HG03280 (cell line): Measurements from ENCODE around the gene PTGIS.

Experiments
- ATAC-seq: cut with Tn5 transposase; IDR thresholded peaks from one replicate; pipeline ENCODE4 v1.9.1; 2021; ENCODE audit warnings: mild to moderate bottlenecking, moderate library complexity; ENCODE audit not compliant: unreplicated experiment

PTGIS gene

DNA sequence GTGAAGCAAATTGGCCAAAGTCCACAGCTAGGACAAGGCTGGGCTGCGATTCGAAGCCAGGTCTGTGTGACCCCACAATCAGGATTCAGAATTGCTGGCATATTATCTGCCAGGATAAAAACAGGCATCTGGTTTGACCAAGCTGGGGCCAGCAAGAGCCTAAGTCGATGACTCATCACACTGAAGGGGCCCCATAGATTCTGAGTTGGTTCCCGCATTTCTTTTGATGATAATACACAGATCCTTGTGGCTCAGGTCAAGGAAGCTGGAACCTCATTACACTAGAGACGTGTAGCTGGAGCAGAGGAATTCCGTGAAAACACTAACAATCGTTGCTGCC, 92.0 kb downstream of the PTGIS start:
- ATAC-seq: no peak

DNA sequence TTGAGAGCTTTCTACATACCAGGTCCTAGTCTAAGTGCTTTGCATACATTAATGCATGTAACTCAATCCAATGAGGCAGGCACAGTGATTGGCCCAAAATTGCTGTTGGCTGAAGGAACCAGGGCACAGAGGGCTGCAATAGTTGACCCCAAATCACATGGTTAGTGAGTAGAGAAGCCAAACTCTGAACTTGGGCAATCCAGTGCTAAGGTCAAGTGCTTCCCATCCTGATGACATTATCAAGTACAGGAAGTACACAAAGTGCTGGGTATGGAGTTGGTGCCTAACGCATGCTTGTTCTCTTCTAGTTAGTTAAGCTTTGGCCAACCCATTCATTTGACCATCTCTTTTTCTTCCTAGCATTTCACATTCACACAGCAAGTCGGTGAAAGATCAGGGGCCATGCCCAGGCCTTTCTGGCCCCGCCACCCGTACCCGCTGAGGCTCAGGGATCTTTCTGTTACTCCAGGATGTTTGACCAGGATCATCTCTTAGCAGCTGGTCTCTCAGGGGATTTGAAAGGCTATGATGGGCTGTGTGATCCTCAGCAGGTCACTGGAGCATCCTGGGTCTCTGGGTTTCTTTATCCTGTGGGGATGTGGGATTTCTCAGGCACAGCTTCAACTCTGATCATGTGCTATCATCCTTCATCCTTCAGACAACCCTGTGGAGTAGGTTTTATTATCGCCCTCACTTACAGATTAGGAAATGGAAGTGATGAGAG, 92.5 kb downstream of the PTGIS start:
- ATAC-seq: no peak

DNA sequence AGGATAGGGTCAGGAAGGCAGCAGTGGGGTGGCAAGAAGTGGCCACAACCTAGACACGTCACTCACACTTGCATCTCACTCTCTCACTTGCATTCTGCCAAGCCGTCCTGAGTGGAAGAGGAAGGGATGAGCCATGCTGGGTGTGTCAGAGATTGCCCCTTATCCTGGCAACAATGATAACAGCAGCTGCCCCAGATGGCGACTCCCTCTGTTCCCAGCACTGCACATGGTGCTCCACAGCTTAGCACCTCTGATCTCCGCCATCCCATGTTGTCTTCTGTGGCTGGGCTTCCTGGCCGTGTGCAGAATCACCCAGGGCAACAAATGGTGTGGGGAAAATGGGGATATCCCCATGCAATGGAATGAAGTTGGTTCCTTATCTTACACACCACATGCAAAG, 96.5 kb downstream of the PTGIS start:
- ATAC-seq: no peak

DNA sequence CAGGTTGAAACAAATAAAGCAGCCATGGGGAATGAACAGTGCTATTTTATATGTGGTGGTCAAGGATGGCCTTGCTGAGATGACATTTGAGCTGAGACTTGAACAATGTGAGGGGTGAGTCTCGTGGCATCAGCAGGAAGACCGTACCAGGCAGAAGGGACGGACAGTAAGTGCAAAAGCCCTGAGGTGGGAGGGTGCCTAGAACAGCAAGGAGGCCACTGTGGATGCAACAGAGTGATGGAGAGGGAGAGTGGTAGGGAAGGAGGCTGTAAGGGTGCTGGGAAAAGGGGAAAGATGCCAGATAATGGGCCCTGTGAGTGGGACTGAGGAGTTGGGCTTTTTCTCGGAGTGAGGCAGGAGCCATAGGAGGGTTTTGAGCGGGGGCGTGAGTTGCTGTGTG, 97.0 kb downstream of the PTGIS start:
- no peak for ATAC-seq

GRCh38 chr20:49469060-49469459, 98.9 kb downstream of the PTGIS start:
- no peak for ATAC-seq

- ATAC-seq: no peak
Observed at GRCh38 chr20:49468412-49468811, 99.5 kb downstream of the PTGIS start.

GRCh38 chr20:49466114-49466912, 101.6 kb downstream of the PTGIS start:
- no peak for ATAC-seq

GRCh38 chr20:49464556-49464955, 103.4 kb downstream of the PTGIS start:
- ATAC-seq: no peak

- no peak for ATAC-seq
Observed at GRCh38 chr20:49462626-49463025, 105.3 kb downstream of the PTGIS start.

DNA sequence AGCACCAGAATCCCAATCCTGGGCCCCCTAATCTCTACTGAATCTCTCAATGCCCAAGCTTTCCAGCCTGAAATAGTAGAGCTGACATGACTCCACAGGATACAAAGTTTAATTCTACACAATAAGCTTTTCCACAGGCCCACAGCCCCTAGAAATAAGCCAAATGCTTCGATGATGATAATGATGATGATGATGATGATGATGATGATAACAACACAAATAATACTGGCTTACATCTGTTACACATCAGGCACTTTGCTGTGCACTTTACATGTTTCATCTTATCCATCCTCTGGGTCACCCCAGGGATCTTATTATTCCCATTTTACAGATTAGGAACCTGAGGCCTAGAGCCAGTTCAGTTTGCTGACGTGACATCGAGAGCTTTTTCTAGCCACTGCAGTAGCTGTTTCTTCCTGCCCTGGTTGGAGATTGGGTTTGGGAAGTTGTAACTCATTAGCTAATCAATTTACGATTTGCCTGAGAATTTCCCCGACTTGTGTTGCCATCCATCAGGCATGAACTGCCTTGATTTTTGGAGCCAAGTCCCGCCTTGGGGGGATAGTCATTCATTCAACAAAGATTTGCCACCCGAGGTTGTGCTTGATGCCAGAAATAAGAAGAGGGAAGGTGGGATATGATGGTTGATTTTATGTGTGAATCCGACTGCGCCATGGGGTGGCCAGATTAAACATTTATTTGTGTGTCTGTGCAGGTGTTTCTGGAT, 105.9 kb downstream of the PTGIS start:
- ATAC-seq: no peak

GRCh38 chr20:49460916-49461315, 107.0 kb downstream of the PTGIS start:
- no peak for ATAC-seq

DNA sequence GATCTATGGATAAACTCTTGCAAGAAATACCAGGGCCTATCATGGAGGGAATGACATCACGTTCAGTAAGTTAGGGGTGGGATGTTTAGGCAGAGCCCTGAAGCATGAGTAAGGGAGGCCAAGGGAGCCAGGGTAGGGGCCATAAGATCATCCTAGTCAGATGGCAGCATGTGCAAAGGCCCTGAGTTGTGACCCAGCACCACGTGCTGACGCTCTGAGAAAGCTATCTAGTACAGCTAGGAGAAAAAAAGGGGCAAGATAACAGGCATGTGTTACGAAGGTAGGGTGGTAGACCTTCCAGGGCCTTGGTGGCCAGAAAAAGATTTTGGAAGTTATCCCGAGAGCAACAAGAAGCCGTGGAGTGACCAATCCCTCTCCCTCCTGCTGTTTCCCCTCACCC, 107.8 kb downstream of the PTGIS start:
- no peak for ATAC-seq

DNA sequence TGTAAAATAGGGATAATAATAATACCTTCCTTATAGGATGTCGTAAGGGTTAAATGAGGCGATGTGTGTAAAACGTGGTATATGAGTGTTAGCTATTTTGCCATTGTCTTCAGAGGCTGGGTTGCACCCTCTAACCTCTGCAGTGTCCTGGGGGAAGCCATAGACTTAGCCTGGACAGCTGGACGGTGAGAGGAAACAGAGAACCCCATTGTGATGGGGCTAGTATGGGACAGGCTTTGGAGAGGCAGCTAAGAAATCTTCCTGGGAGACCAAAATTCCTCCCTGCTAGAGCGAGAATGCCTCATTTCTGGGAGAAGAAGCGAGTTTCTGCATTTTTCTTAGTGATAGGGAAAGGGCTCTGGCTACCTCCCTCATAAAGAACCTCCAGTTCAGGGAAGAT, 108.3 kb downstream of the PTGIS start:
- no peak for ATAC-seq

DNA sequence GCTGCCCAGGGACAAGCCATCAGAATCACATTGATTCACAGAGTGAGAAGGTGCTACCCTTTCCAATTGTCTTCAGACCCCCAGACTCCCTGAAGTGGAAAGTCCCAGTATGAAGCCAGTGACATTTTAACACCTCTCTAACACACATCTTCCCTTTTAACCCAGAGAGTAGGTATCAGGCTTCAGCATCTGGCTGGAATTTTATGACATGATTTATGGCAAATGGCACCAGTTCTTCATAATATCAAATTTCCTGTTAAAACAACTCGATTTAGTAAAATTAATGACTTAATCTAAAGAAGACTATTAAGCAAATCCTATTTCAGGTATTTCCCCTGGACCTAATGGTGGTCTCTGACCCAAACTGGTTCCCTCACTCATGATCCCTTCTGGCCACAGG, 110.5 kb downstream of the PTGIS start:
- no peak for ATAC-seq

DNA sequence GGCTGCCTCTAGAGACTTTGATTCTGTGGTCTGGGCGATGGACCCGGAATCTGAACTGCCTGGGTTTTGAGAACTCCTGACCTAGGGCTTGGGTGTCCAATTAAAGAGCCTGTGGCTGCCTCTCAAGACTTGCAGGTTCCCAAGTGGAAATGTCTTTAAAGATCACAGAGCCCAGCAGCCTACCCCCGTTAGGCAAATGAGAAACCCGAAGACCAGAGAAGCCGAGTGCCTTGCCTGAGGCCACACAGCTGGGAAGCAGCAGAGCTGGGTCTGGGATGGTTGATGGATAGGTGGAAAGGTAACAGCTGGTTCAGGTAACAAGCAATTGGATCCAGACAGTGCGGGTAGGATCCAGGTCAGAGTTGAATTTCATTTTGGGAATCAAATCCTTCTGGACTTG, 111.3 kb downstream of the PTGIS start:
- no peak for ATAC-seq

GRCh38 chr20:49455691-49456090, 112.2 kb downstream of the PTGIS start:
- ATAC-seq: no peak
